K562 (cell line): ENCODE measurements around the gene MRAS. TPM values are rescaled to one million over a fixed set of nuclear protein-coding genes. Genes with fewer than 3 reads are reported as not detected.

Experiments used
- ATAC-seq: fragments of 200-7000 bp; cut with Tn5 transposase; 3 replicates; pipeline ENCODE4 v1.9.1; 2020; ENCODE audit warnings: moderate library complexity
- BruUV-seq: library from RNA; stranded (reverse); fragments of 400-500 nt; replicated peaks from 2 replicates; lab custom pipeline; 2021; lab: Mats Ljungman, UMichigan
- CTCF ChIA-PET: fragments of 300-600 bp; formaldehyde crosslinking; extraction: SDS; loops from one replicate; lab custom pipeline; 2021; ENCODE audit warnings: low intra/inter-chr PET ratio; lab: Yijun Ruan, JAX
- POLR2A ChIA-PET: fragments of 300-600, 350-650 bp; sonication (Branson Sonifier 250); formaldehyde crosslinking; extraction: SDS; loops from one replicate; lab custom pipeline; 2021; ENCODE audit warnings: antibody characterized with exemption, inconsistent platforms; lab: Yijun Ruan, JAX
- DNase-seq, 4 experiments: peaks; one replicate each; pipeline versions ENCODE4 v3.0.0 to v3.0.0-alpha.2; 2011 to 2018; ENCODE audit warnings: low spot score in 3 of 4, mixed read lengths in 3 of 4; ENCODE audit errors: extremely low read depth in 1 of 4
- FAIRE-seq: peaks from 2 replicates; lab custom pipeline; 2011; peaks lifted over from hg19 to GRCh38; lab: Jason Lieb, UNC
- H2AFZ ChIP-seq: 2 replicates; pipeline ENCODE4 v1.6.0; 2011; ENCODE audit warnings: low read depth, low read length, control low read depth, inconsistent platforms
- H3K27ac ChIP-seq: fragments of 200-600 bp; 3 replicates; pipeline ENCODE4 v1.8.0; 2011; ENCODE audit warnings: low read depth, mild to moderate bottlenecking, control low read depth, inconsistent platforms, low read length, moderate library complexity, mixed read lengths; ENCODE audit errors: extremely low read depth
- H3K27me3 ChIP-seq, 2 experiments: fragments of 300-600 bp in 1 of 2; 2 replicates in 1 of 2; 3 replicates in 1 of 2; pipeline versions ENCODE4 v1.6.0 to v1.8.0; 2011; ENCODE audit warnings: inconsistent platforms in 2 of 2, low read length in 2 of 2, mild to moderate bottlenecking in 1 of 2, mixed read lengths in 1 of 2, moderate library complexity in 1 of 2; ENCODE audit not compliant: control insufficient read depth in 2 of 2, insufficient read depth in 2 of 2
- H3K36me3 ChIP-seq: fragments of 300-600 bp; 3 replicates; pipeline ENCODE4 v1.8.0; 2011; ENCODE audit warnings: mild to moderate bottlenecking, low read length, inconsistent platforms; ENCODE audit not compliant: control insufficient read depth, insufficient read depth
- H3K4me1 ChIP-seq, 2 experiments: fragments of 200-600 bp in 1 of 2; replicated peaks in 1 of 2; 2 replicates in 1 of 2; 3 replicates in 1 of 2; pipeline versions ENCODE4 v1.5.1 to v1.8.0; 2011; ENCODE audit warnings: inconsistent platforms in 2 of 2, low read length in 2 of 2, mild to moderate bottlenecking in 1 of 2, mixed read lengths in 1 of 2, moderate library complexity in 1 of 2; ENCODE audit not compliant: control insufficient read depth in 2 of 2, insufficient read depth in 2 of 2
- H3K4me2 ChIP-seq: 2 replicates; pipeline ENCODE4 v1.6.1; 2011; ENCODE audit warnings: low read length, control low read depth, inconsistent platforms, mixed read lengths; ENCODE audit not compliant: insufficient read depth
- H3K4me3 ChIP-seq: fragments of 200-600 bp; sonication (generic), shearing (Covaris generic); 2 replicates; pipeline ENCODE4 v1.5.1; 2016; ENCODE audit warnings: control low read depth, inconsistent platforms
- H3K79me2 ChIP-seq: fragments of 200-600 bp; 3 replicates; pipeline ENCODE4 v1.8.0; 2011; ENCODE audit warnings: low read length, inconsistent platforms; ENCODE audit not compliant: control insufficient read depth, insufficient read depth
- H3K9ac ChIP-seq, 2 experiments: 2 replicates each; pipeline versions ENCODE4 v1.6.0 to v1.6.1; 2011; ENCODE audit warnings: low read depth in 2 of 2, low read length in 2 of 2, control low read depth in 1 of 2, inconsistent platforms in 1 of 2, mild to moderate bottlenecking in 1 of 2, mixed read lengths in 1 of 2; ENCODE audit not compliant: insufficient read depth in 1 of 2
- H3K9me1 ChIP-seq: one replicate; pipeline ENCODE4 v1.6.0; 2011; ENCODE audit warnings: inconsistent platforms, mild to moderate bottlenecking, low read length, moderate library complexity; ENCODE audit not compliant: control insufficient read depth, insufficient read depth
- H3K9me3 ChIP-seq: replicated peaks from 2 replicates; pipeline ENCODE4 v1.5.1; 2011; ENCODE audit warnings: low read depth, low read length, inconsistent platforms; ENCODE audit not compliant: control insufficient read depth, insufficient read depth
- H4K20me1 ChIP-seq: replicated peaks from 2 replicates; pipeline ENCODE4 v1.6.1; 2011; ENCODE audit warnings: low read length, inconsistent platforms, mixed read lengths; ENCODE audit not compliant: control insufficient read depth, insufficient read depth
- CREM ChIP-seq: IDR thresholded peaks from 2 replicates; pipeline ENCODE4 v1.6.1; 2014; ENCODE audit warnings: antibody characterized with exemption, low read depth
- GABPB2 ChIP-seq: fragments of 250-450 bp; sonication (Bioruptor Pico); conservative IDR thresholded peaks from 2 replicates; pipeline ENCODE4 v1.5.1; 2021; ENCODE audit warnings: mild to moderate bottlenecking
- MTF1 ChIP-seq: fragments of 250-450 bp; sonication (Bioruptor Pico); IDR thresholded peaks from 2 replicates; pipeline ENCODE4 v1.9.0; 2021; ENCODE audit warnings: moderate library complexity, mild to moderate bottlenecking, inconsistent platforms, borderline replicate concordance
- NFATC3 ChIP-seq: fragments of 450-650 bp; IDR thresholded peaks from 2 replicates; pipeline ENCODE4 v1.6.1; 2017; ENCODE audit warnings: mild to moderate bottlenecking
- NFIX ChIP-seq: fragments of 250-450 bp; sonication (Bioruptor Pico); IDR thresholded peaks from 2 replicates; pipeline ENCODE4 v1.4.0; 2020; ENCODE audit warnings: low read depth, mild to moderate bottlenecking, moderate library complexity
- SIX5 ChIP-seq, 2 experiments: IDR thresholded peaks; 2 replicates each; pipeline ENCODE4 v1.6.1; 2011; ENCODE audit warnings: low read length in 2 of 2, borderline replicate concordance in 1 of 2, low read depth in 1 of 2, mild to moderate bottlenecking in 1 of 2, moderate library complexity in 1 of 2; ENCODE audit not compliant: insufficient read depth in 1 of 2
- SREBF2 ChIP-seq: sonication (generic); formaldehyde crosslinking; IDR thresholded peaks from 2 replicates; pipeline ENCODE4 v1.4.0; 2020; ENCODE audit warnings: mild to moderate bottlenecking, missing genetic modification reagents
- TCF3 ChIP-seq: sonication (generic); formaldehyde crosslinking; IDR thresholded peaks from 2 replicates; pipeline ENCODE4 v1.4.0; 2020; ENCODE audit warnings: mild to moderate bottlenecking, missing genetic modification reagents
- ZC3H11A ChIP-seq: IDR thresholded peaks from 2 replicates; pipeline ENCODE4 v1.6.1; 2012; ENCODE audit warnings: low read depth, low read length, improper control_type of control experiment
- ZC3H8 ChIP-seq: fragments of 450-650 bp; IDR thresholded peaks from 2 replicates; pipeline ENCODE4 v1.6.1; 2017
- ZNF217 ChIP-seq: sonication (generic); formaldehyde crosslinking; IDR thresholded peaks from 2 replicates; pipeline ENCODE4 v1.8.0; 2022; ENCODE audit warnings: mild to moderate bottlenecking, missing genetic modification reagents
- WGBS: fragments of 100-300 bp; shearing (Covaris generic); methylation state at CpG from one replicate; pipeline ENCODE4 v1.1.6; 2016; ENCODE audit warnings: low coverage, mixed read lengths; ENCODE audit not compliant: insufficient coverage; ENCODE audit errors: missing lambda C conversion rate; 5-methylcytosine and 5-hydroxymethylcytosine counted together
- in situ Hi-C: fragments of 300-500 bp; cut with MboI; formaldehyde crosslinking; loops from 4 replicates; pipeline ENCODE4 v1.15.0; 2018; ENCODE audit warnings: inconsistent platforms, mixed read lengths
- intact Hi-C: fragments of 100-400 bp; cut with micrococcal nuclease; formaldehyde crosslinking; loops from 2 replicates; pipeline ENCODE4 v1.14.2; 2022
- polyA plus RNA-seq, 8 experiments: library from polyadenylated mRNA; depleted of rRNA in 4 of 8; stranded (reverse) in 5 of 8; unstranded in 3 of 8; fragments of >200 nt; fragmentation: Nextera tagmentation in 2 of 8; fragmentation: Illumina TruSeq in 1 of 8; extraction: Ambion mirVana in 2 of 8; extraction: Trizol in 1 of 8; gene quantifications; 2 replicates each; pipeline versions ENCODE4 v1.2.1 to v1.2.3, GENCODE V29; 2011 to 2014; ENCODE audit warnings: inconsistent platforms in 1 of 8, missing spikeins in 1 of 8
- total RNA-seq, 7 experiments: library from RNA; depleted of rRNA in 6 of 7; stranded (reverse); fragments of >200 nt in 6 of 7; fragmentation: Illumina TruSeq in 2 of 7; extraction: Trizol in 2 of 7; gene quantifications; 2 replicates each; pipeline versions ENCODE4 v1.2.1 to v1.2.3, GENCODE V29; 2011 to 2021; ENCODE audit warnings: low replicate concordance in 1 of 7
- TF ChIP-seq, protein P1 (sequence below), 2 experiments: IDR thresholded peaks; 2 replicates each; pipeline ENCODE4 v1.6.1; 2012; ENCODE audit warnings: improper control_type of control experiment in 2 of 2, low read depth in 2 of 2, low read length in 2 of 2, borderline replicate concordance in 1 of 2
- TF ChIP-seq, protein P2 (sequence below): fragments of 250-450 bp; sonication (Bioruptor Pico); IDR thresholded peaks from 2 replicates; pipeline ENCODE4 v1.8.0; 2021; ENCODE audit warnings: moderate library complexity, mild to moderate bottlenecking, inconsistent platforms
- TF ChIP-seq, protein P3 (sequence below): sonication (generic); formaldehyde crosslinking; IDR thresholded peaks from 2 replicates; pipeline ENCODE4 v1.8.0; 2022; ENCODE audit warnings: missing genetic modification reagents, mild to moderate bottlenecking, borderline replicate concordance

The MRAS gene
- total and polyA plus RNA-seq, 9 of the 15 experiments (the other 6 are each of a cell fraction or from before 2014, with no cell fraction given): 1.5 to 10.0 (median 5.0) TPM

DNA sequence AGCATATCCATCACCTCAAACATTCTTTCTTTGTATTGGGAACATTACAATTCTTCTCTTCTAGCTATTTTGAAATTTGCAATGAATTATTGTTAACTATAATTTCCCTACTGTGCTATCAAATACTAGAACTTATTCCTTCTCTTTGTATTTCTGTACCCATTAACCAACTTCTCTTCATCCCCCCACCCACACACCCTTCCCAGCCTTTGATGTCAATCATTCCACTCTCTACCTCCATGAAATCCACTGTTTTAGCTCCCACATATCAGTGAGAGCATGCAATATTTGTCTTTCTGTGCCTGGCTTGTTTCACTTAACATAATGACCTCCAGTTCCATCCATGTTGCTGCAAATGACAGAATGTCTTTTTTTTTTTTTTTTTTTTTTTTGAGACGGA is 30.6 kb downstream of the MRAS start:
- WGBS: no CpG with 5 or more reads among the region's 1 CpG
- no peaks in the 10 kb centered on the region for H3K79me2 ChIP-seq
- no peaks in the 10 kb centered on the region for H3K9me1 ChIP-seq
- intact Hi-C loops: no loop called here
- H3K4me3 ChIP-seq: no peak overlapping the region
- no peaks in the 10 kb centered on the region for H3K9me3 ChIP-seq
- H3K27ac ChIP-seq: no peak overlapping the region
- no peak overlapping the region for H3K9ac ChIP-seq
- FAIRE-seq: no peak
- BruUV-seq: no TSS peak
- no peak for DNase-seq
- CTCF ChIA-PET: interaction anchor here (0.6 kb wide), 1 partner anchor 483 kb away, joined by 3 read pairs; no protein-coding TSS in a partner anchor
- POLR2A ChIA-PET: interaction anchor here (1.0 to 1.3 kb wide), 2 partner anchors 11 to 29 kb away, joined by 4 to 6 read pairs; no protein-coding TSS in a partner anchor
- no peaks in the 10 kb centered on the region for H3K36me3 ChIP-seq
- in situ Hi-C loops: no loop called here
- no peak for ATAC-seq
- no peak overlapping the region for H3K4me2 ChIP-seq
- H4K20me1 ChIP-seq: no peaks in the 10 kb centered on the region
- no peak overlapping the region for H2AFZ ChIP-seq
- TF ChIP-seq, protein P1, sequence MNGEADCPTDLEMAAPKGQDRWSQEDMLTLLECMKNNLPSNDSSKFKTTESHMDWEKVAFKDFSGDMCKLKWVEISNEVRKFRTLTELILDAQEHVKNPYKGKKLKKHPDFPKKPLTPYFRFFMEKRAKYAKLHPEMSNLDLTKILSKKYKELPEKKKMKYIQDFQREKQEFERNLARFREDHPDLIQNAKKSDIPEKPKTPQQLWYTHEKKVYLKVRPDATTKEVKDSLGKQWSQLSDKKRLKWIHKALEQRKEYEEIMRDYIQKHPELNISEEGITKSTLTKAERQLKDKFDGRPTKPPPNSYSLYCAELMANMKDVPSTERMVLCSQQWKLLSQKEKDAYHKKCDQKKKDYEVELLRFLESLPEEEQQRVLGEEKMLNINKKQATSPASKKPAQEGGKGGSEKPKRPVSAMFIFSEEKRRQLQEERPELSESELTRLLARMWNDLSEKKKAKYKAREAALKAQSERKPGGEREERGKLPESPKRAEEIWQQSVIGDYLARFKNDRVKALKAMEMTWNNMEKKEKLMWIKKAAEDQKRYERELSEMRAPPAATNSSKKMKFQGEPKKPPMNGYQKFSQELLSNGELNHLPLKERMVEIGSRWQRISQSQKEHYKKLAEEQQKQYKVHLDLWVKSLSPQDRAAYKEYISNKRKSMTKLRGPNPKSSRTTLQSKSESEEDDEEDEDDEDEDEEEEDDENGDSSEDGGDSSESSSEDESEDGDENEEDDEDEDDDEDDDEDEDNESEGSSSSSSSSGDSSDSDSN (IDR thresholded peaks at IDR 0.05; ENCODE audit: borderline replicate concordance in 1 of 2, low read depth in 2 of 2, low read length in 2 of 2): no peak
- TF ChIP-seq CREM (no peak), SIX5 (IDR thresholded peaks at IDR 0.05; ENCODE audit: borderline replicate concordance in 1 of 2, insufficient read depth in 1 of 2, low read depth in 1 of 2, low read length in 2 of 2) (no peak), ZC3H8 (no peak), GABPB2 (CRISPR knock-in tag) (no peak), NFIX (CRISPR knock-in tag) (no peak), ZC3H11A (no peak), MTF1 (CRISPR knock-in tag) (no peak), TCF3 (no peak), NFATC3 (no peak), ZNF217 (no peak), SREBF2 (CRISPR knock-in tag) (no peak)
- TF ChIP-seq, protein P2, sequence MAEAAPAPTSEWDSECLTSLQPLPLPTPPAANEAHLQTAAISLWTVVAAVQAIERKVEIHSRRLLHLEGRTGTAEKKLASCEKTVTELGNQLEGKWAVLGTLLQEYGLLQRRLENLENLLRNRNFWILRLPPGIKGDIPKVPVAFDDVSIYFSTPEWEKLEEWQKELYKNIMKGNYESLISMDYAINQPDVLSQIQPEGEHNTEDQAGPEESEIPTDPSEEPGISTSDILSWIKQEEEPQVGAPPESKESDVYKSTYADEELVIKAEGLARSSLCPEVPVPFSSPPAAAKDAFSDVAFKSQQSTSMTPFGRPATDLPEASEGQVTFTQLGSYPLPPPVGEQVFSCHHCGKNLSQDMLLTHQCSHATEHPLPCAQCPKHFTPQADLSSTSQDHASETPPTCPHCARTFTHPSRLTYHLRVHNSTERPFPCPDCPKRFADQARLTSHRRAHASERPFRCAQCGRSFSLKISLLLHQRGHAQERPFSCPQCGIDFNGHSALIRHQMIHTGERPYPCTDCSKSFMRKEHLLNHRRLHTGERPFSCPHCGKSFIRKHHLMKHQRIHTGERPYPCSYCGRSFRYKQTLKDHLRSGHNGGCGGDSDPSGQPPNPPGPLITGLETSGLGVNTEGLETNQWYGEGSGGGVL (CRISPR knock-in tag): no peak
- TF ChIP-seq, protein P3, sequence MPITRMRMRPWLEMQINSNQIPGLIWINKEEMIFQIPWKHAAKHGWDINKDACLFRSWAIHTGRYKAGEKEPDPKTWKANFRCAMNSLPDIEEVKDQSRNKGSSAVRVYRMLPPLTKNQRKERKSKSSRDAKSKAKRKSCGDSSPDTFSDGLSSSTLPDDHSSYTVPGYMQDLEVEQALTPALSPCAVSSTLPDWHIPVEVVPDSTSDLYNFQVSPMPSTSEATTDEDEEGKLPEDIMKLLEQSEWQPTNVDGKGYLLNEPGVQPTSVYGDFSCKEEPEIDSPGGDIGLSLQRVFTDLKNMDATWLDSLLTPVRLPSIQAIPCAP (CRISPR knock-in tag): no peak
- H3K27me3 ChIP-seq: peaks cover 0 to 3% of the 10 kb centered on the region in 2 experiments; a peak in 1 of 5 replicates
- no peaks in the 10 kb centered on the region; a peak in 2 of 5 replicates for H3K4me1 ChIP-seq
